Measurements from ENCODE around the gene HDAC8. TPM values are rescaled to one million over a fixed set of nuclear protein-coding genes. Genes with fewer than 3 reads are reported as not detected.

Gene HDAC8
- polyA plus RNA-seq, 4 donors = 28.5 to 36.1 (median 34.1) TPM

GRCh38 chrX:72387247-72387646 lies 185.4 kb downstream of the HDAC8 start:
- DNase-seq (ENCODE audit: low read depth in 4 of 4, low spot score in 3 of 4) = no peak

GRCh38 chrX:72382202-72382595 lies 190.4 kb downstream of the HDAC8 start:
- DNase-seq (ENCODE audit: low read depth in 4 of 4, low spot score in 3 of 4) = no peak

GRCh38 chrX:72381439-72382201 lies 191.0 kb downstream of the HDAC8 start:
- peak in 1 of 4 donors; percentile 34 for DNase-seq (ENCODE audit: low read depth in 4 of 4, low spot score in 3 of 4)

- DNase-seq (ENCODE audit: low read depth in 4 of 4, low spot score in 3 of 4) = no peak
Observed at GRCh38 chrX:72376124-72376523, 196.5 kb downstream of the HDAC8 start.

- no peak for DNase-seq (ENCODE audit: low read depth in 4 of 4, low spot score in 3 of 4)
Observed at GRCh38 chrX:72373136-72373535, 199.5 kb downstream of the HDAC8 start.

- no peak for DNase-seq (ENCODE audit: low read depth in 4 of 4, low spot score in 3 of 4)
Observed at GRCh38 chrX:72372735-72373134, 199.9 kb downstream of the HDAC8 start.

GRCh38 chrX:72371405-72371804 lies 201.2 kb downstream of the HDAC8 start:
- no peak for DNase-seq (ENCODE audit: low read depth in 4 of 4, low spot score in 3 of 4)

- no peak for DNase-seq (ENCODE audit: low read depth in 4 of 4, low spot score in 3 of 4)
Observed at GRCh38 chrX:72368796-72369195, 203.8 kb downstream of the HDAC8 start.

- no peak for DNase-seq (ENCODE audit: low read depth in 4 of 4, low spot score in 3 of 4)
Observed at GRCh38 chrX:72367516-72367915, 205.1 kb downstream of the HDAC8 start.

- peak in 1 of 4 donors; percentile 28 for DNase-seq (ENCODE audit: low read depth in 4 of 4, low spot score in 3 of 4)
Observed at GRCh38 chrX:72366701-72367454, 205.8 kb downstream of the HDAC8 start.

GRCh38 chrX:72366178-72366577 lies 206.5 kb downstream of the HDAC8 start:
- DNase-seq (ENCODE audit: low read depth in 4 of 4, low spot score in 3 of 4) = no peak

- DNase-seq (ENCODE audit: low read depth in 4 of 4, low spot score in 3 of 4) = no peak
Observed at GRCh38 chrX:72365126-72365525, 207.5 kb downstream of the HDAC8 start.

- no peak for DNase-seq (ENCODE audit: low read depth in 4 of 4, low spot score in 3 of 4)
Observed at GRCh38 chrX:72360326-72360725, 212.3 kb downstream of the HDAC8 start.

- DNase-seq (ENCODE audit: low read depth in 4 of 4, low spot score in 3 of 4) = no peak
Observed at GRCh38 chrX:72358313-72358712, 214.3 kb downstream of the HDAC8 start.

- no peak for DNase-seq (ENCODE audit: low read depth in 4 of 4, low spot score in 3 of 4)
Observed at GRCh38 chrX:72352786-72353185, 219.9 kb downstream of the HDAC8 start.

- DNase-seq (ENCODE audit: low read depth in 4 of 4, low spot score in 3 of 4) = no peak
Observed at GRCh38 chrX:72351606-72352334, 220.9 kb downstream of the HDAC8 start.

- DNase-seq (ENCODE audit: low read depth in 4 of 4, low spot score in 3 of 4) = no peak
Observed at GRCh38 chrX:72349190-72349589, 223.5 kb downstream of the HDAC8 start.

- DNase-seq (ENCODE audit: low read depth in 4 of 4, low spot score in 3 of 4) = no peak
Observed at GRCh38 chrX:72348247-72348979, 224.2 kb downstream of the HDAC8 start.

- no peak for DNase-seq (ENCODE audit: low read depth in 4 of 4, low spot score in 3 of 4)
Observed at GRCh38 chrX:72347366-72347765, 225.3 kb downstream of the HDAC8 start.

- no peak for DNase-seq (ENCODE audit: low read depth in 4 of 4, low spot score in 3 of 4)
Observed at GRCh38 chrX:72346302-72346949, 226.2 kb downstream of the HDAC8 start.

All from right renal pelvis (tissue), 4 donors.